GM21786 (cell line): Measurements from ENCODE around the gene EEF2K.
"Not testable (repeated sequence)": the region's sequence is repeated elsewhere in the genome, so short reads cannot be mapped to it uniquely, and the experiment has no call there.

Source experiments
- ATAC-seq: cut with Tn5 transposase; IDR thresholded peaks from one replicate; pipeline ENCODE4 v1.9.1; 2021; ENCODE audit not compliant: unreplicated experiment

The EEF2K gene

GRCh38 chr16:22292320-22292719 is 86.2 kb downstream of the EEF2K start:
- ATAC-seq = no peak

- no peak for ATAC-seq
Measured at GRCh38 chr16:22293137-22294106, 87.3 kb downstream of the EEF2K start.

GRCh38 chr16:22296225-22297113 is 90.4 kb downstream of the EEF2K start:
- no peak for ATAC-seq

GRCh38 chr16:22297114-22297870 is 91.2 kb downstream of the EEF2K start, which contains the start of gene POLR3E:
POLR3E (plus strand) TSS chr16:22297409; CDS start chr16:22302969, 5,560 bp downstream.
- peak; percentile 73 for ATAC-seq

GRCh38 chr16:22297871-22298733 is 92.0 kb downstream of the EEF2K start:
- no peak for ATAC-seq

- ATAC-seq = no peak
Measured at GRCh38 chr16:22299036-22299435, 93.0 kb downstream of the EEF2K start.

GRCh38 chr16:22300427-22301071 is 94.5 kb downstream of the EEF2K start:
- no peak for ATAC-seq

- not testable (repeated sequence) for ATAC-seq
Measured at GRCh38 chr16:22301423-22301822, 95.3 kb downstream of the EEF2K start.

- no peak for ATAC-seq
Measured at GRCh38 chr16:22302776-22303363, 96.8 kb downstream of the EEF2K start.

GRCh38 chr16:22304411-22304810 is 98.3 kb downstream of the EEF2K start:
- no peak for ATAC-seq

- no peak for ATAC-seq
Measured at GRCh38 chr16:22306788-22307187, 100.7 kb downstream of the EEF2K start.

- no peak for ATAC-seq
Measured at GRCh38 chr16:22307838-22308237, 101.8 kb downstream of the EEF2K start.

- no peak for ATAC-seq
Measured at GRCh38 chr16:22308824-22309520, 102.9 kb downstream of the EEF2K start.

- ATAC-seq = no peak
Measured at GRCh38 chr16:22311520-22311919, 105.4 kb downstream of the EEF2K start.

GRCh38 chr16:22312897-22313781 is 107.1 kb downstream of the EEF2K start:
- ATAC-seq = no peak

- no peak for ATAC-seq
Measured at GRCh38 chr16:22313876-22314470, 107.9 kb downstream of the EEF2K start.
